MV-4-11 (cell line): ENCODE data around the gene DMD.

ENCODE experiments used
- DNase-seq: peaks from one replicate; lab custom pipeline; 2025; lab: John Stamatoyannopoulos, UW

Gene DMD

GRCh38 chrX:31858915-31859314 lies 1352.4 kb downstream of the DMD start:
- DNase-seq = no peak

GRCh38 chrX:31854716-31855115 lies 1356.6 kb downstream of the DMD start:
- no peak for DNase-seq

- DNase-seq = no peak
Measured at GRCh38 chrX:31851761-31852160, 1359.6 kb downstream of the DMD start.

GRCh38 chrX:31847773-31848172 lies 1363.6 kb downstream of the DMD start:
- no peak for DNase-seq

GRCh38 chrX:31845003-31845402 lies 1366.3 kb downstream of the DMD start:
- no peak for DNase-seq

GRCh38 chrX:31838617-31839016 lies 1372.7 kb downstream of the DMD start:
- no peak for DNase-seq

GRCh38 chrX:31837445-31838049 lies 1373.8 kb downstream of the DMD start:
- no peak for DNase-seq

- no peak for DNase-seq
Measured at GRCh38 chrX:31836479-31836878, 1374.9 kb downstream of the DMD start.

GRCh38 chrX:31832263-31832662 lies 1379.1 kb downstream of the DMD start:
- no peak for DNase-seq

- DNase-seq = no peak
Measured at GRCh38 chrX:31820430-31821210, 1390.7 kb downstream of the DMD start.

- DNase-seq = no peak
Measured at GRCh38 chrX:31819455-31819854, 1391.9 kb downstream of the DMD start.

GRCh38 chrX:31811106-31811505 lies 1400.2 kb downstream of the DMD start:
- DNase-seq = no peak

- no peak for DNase-seq
Measured at GRCh38 chrX:31808357-31808756, 1403.0 kb downstream of the DMD start.

GRCh38 chrX:31807165-31807564 lies 1404.2 kb downstream of the DMD start:
- DNase-seq = no peak

GRCh38 chrX:31805781-31806180 lies 1405.6 kb downstream of the DMD start:
- DNase-seq = no peak

GRCh38 chrX:31800219-31800618 lies 1411.1 kb downstream of the DMD start:
- DNase-seq = no peak

- DNase-seq = peak; percentile 64
Measured at GRCh38 chrX:31796624-31797023, 1414.7 kb downstream of the DMD start.

- no peak for DNase-seq
Measured at GRCh38 chrX:31747411-31747810, 1463.9 kb downstream of the DMD start.

GRCh38 chrX:31743004-31743403 lies 1468.3 kb downstream of the DMD start:
- DNase-seq = no peak

GRCh38 chrX:31717474-31717873 lies 1493.9 kb downstream of the DMD start:
- DNase-seq = no peak

GRCh38 chrX:31715675-31716074 lies 1495.7 kb downstream of the DMD start:
- DNase-seq = no peak

- no peak for DNase-seq
Measured at GRCh38 chrX:31714797-31715196, 1496.6 kb downstream of the DMD start.

GRCh38 chrX:31713120-31713519 lies 1498.2 kb downstream of the DMD start:
- DNase-seq = no peak

GRCh38 chrX:31711166-31711565 lies 1500.2 kb downstream of the DMD start:
- no peak for DNase-seq
